Measurements from ENCODE around the gene CNEP1R1. TPM values are rescaled to one million over a fixed set of nuclear protein-coding genes. Genes with fewer than 3 reads are reported as not detected.

Gene CNEP1R1
- total and polyA plus RNA-seq, 2 of the 8 experiments (the other 6 are each of a cell fraction or from before 2014, with no cell fraction given): 10.6 to 13.6 TPM

GRCh38 chr16:50025537-50025931 is 509 bp downstream of the CNEP1R1 start:
- CTCF ChIA-PET (ENCODE audit: partially characterized antibody): interaction anchor here (0.6 to 4.1 kb wide), 39 partner anchors 8 to 618 kb away, joined by 3 to 28 read pairs (median 4); partner anchors contain the start of gene HEATR3
- peaks cover 0 to 17% (median 2%) of the 10 kb centered on the region in 4 experiments; a peak in 4 of 8 replicates for H3K36me3 ChIP-seq (ENCODE audit: control insufficient read depth in 2 of 4, insufficient read depth in 4 of 4, low read length in 3 of 4)
- peak overlapping the region; percentile 59 to 95 (median 90) for H3K4me3 ChIP-seq (ENCODE audit: extremely low read depth in 1 of 4, insufficient read depth in 2 of 4, low read depth in 3 of 4, low read length in 4 of 4)
- no peak overlapping the region for H3K18ac ChIP-seq (ENCODE audit: extremely low read depth, low read length)
- 4% methylated on average over 17 of the region's 17 CpGs; no CpG with 5 or more reads in 1 of the 2 experiments for WGBS, 2 experiments (ENCODE audit: extremely low coverage in 1 of 2, insufficient coverage in 1 of 2, insufficient read length in 1 of 2, insufficient replicate concordance in 2 of 2, low coverage in 1 of 2, low lambda C conversion rate in 2 of 2, missing lambda C conversion rate in 1 of 2)
- H2BK120ac ChIP-seq (replicated peaks; ENCODE audit: low read depth, low read length): no peak overlapping the region
- no peak overlapping the region for H4K8ac ChIP-seq (ENCODE audit: extremely low read depth, insufficient read depth, low read length)
- no peak overlapping the region for H2AK5ac ChIP-seq (ENCODE audit: low read depth, low read length)
- H3K4ac ChIP-seq (replicated peaks; ENCODE audit: insufficient read length, low read depth, low read length): no peak overlapping the region
- H3K4me1 ChIP-seq (replicated peaks in 1 of 4; ENCODE audit: control insufficient read depth in 3 of 4, insufficient read depth in 4 of 4, low read length in 3 of 4): peaks cover 0 to 6% (median 0%) of the 10 kb centered on the region in 4 experiments; a peak in 2 of 7 replicates
- H3K14ac ChIP-seq (ENCODE audit: insufficient read length): no peak overlapping the region
- no peak overlapping the region for H4K91ac ChIP-seq (replicated peaks; ENCODE audit: insufficient read length, low read length)
- no peak overlapping the region for H2BK20ac ChIP-seq (ENCODE audit: low read length)
- no peaks in the 10 kb centered on the region for H3K79me1 ChIP-seq (ENCODE audit: low read depth, low read length)
- peak overlapping the region; percentile 31 to 78 (median 36); a peak in 6 of 7 replicates for H3K9ac ChIP-seq (replicated peaks in 1 of 4; ENCODE audit: extremely low read depth in 1 of 4, low read depth in 3 of 4, low read length in 3 of 4)
- H3K9me3 ChIP-seq (ENCODE audit: insufficient read depth in 2 of 2, low read depth in 1 of 2, low read length in 1 of 2): no peaks in the 10 kb centered on the region
- no peaks in the 10 kb centered on the region for H4K20me1 ChIP-seq (replicated peaks in 1 of 2; ENCODE audit: control insufficient read depth in 1 of 2, insufficient read depth in 2 of 2, low read length in 2 of 2)
- no peak overlapping the region for H3K27ac ChIP-seq (ENCODE audit: low read depth, low read length)
- no peak overlapping the region for H2BK15ac ChIP-seq (ENCODE audit: low read length)
- peak overlapping the region; percentile 74 to 88 for H3K4me2 ChIP-seq (ENCODE audit: insufficient read depth in 1 of 2, low read depth in 2 of 2, low read length in 2 of 2)
- no peaks in the 10 kb centered on the region for H3K23me2 ChIP-seq (ENCODE audit: low read depth, low read length)
- H3K79me2 ChIP-seq (ENCODE audit: control insufficient read depth in 1 of 2, insufficient read depth in 2 of 2, low read length in 2 of 2): peaks cover 0 to 29% of the 10 kb centered on the region in 2 experiments; a peak in 2 of 4 replicates
- H3K23ac ChIP-seq (ENCODE audit: insufficient read length): no peak overlapping the region
- H2AFZ ChIP-seq (ENCODE audit: low read length): no peak overlapping the region
- POLR2A ChIA-PET (ENCODE audit: partially characterized antibody): interaction anchor here (0.7 to 2.7 kb wide), 10 partner anchors 8 to 220 kb away, joined by 3 to 5 read pairs (median 4); partner anchors contain the start of gene HEATR3
- H2BK12ac ChIP-seq (ENCODE audit: low read depth, low read length): no peak overlapping the region
- DNase-seq (ENCODE audit: low read depth in 1 of 2, low spot score in 2 of 2): peak in 1 of 2 experiments; percentile 54
- H4K5ac ChIP-seq (ENCODE audit: insufficient read length, low read depth, low read length): no peak overlapping the region
- no peaks in the 10 kb centered on the region for H3K27me3 ChIP-seq (replicated peaks in 1 of 4; ENCODE audit: control insufficient read depth in 3 of 4, extremely low read depth in 1 of 4, insufficient read depth in 3 of 4, low read length in 3 of 4)
- no peak for FAIRE-seq
- no peak overlapping the region for H2BK5ac ChIP-seq (ENCODE audit: low read depth, low read length)
- no peak overlapping the region for H3K56ac ChIP-seq (replicated peaks; ENCODE audit: insufficient read length, low read depth, low read length)
